ENCODE data around the gene FAM184A.

Gene FAM184A

GRCh38 chr6:118953391-118953790 lies 125.1 kb downstream of the FAM184A start:
- DNase-seq: no peak

GRCh38 chr6:118952683-118953082 lies 125.8 kb downstream of the FAM184A start:
- DNase-seq: no peak

- DNase-seq: no peak
Measured at GRCh38 chr6:118945217-118945616, 133.2 kb downstream of the FAM184A start.

DNA sequence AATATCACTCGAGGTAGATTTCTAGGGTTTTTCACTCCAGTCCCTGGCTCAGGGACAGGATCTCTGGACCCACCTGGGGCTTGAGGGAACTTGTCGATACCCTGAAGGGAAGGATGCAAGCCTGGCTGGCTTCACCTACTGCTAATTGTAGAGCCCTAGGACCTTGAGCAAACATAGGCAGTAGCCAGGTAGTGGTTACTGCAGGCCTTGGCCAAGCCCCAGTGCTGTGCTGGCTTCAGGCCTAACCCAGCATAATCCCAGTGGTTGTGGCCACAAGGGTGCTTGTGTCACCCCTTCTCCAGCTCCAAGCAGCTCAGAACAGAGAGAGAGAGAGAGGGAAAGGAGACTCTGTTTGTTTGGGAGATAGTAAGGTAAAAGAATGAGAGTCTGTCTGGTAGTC lies 137.7 kb downstream of the FAM184A start:
- DNase-seq: no peak

DNA sequence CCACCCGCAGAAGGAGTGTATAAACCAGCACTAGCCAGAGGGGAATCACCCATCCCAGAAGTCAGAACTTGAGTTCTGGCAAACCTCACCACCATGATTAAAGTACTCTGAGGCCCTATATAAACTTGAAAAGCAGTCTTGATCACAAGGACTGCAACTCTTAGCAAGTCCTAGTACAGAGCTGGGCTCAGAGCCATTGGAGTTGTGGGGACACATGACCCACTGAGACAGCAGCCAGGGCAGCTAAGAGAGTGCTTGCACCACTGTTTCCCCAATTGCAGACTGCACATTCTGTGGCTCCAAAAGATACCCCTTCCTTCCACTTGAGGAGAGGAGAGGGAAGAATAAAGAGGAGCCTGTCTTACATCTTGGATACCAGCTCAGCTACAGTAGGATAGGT lies 138.8 kb downstream of the FAM184A start:
- no peak for DNase-seq

DNA sequence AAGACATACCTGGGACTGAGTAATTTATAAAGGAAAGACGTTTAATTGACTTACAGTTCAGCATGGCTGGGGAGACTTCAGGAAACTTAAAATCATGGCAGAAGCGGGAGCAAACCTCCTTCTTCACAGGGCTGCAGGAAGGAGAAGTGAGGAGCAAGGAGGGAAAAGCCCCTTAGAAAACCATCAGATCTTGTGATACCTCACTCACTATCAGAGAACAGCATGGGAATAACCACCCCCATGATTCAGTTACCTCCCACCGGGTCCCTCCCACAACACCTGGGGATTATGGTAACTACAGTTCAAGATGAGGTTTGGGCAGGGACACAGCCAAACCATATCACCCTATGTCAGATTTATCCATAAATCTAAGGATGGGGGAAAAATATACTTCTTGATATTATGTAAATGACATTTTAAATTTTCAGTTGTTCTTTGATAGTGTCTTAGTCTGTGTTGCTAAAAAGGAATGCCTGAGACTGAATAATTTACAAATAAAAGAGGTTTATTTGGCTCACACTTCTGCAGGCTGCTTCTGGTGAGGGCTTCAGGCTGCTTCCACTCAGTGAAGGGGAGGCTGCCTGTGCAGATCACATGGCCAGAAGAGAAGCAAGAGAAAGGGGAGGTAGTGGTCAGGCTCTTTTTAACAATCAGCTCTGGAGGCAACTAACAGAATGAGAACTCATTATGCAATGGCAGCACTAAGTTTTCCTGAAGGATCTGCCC lies 142.3 kb downstream of the FAM184A start:
- no peak for DNase-seq

DNA sequence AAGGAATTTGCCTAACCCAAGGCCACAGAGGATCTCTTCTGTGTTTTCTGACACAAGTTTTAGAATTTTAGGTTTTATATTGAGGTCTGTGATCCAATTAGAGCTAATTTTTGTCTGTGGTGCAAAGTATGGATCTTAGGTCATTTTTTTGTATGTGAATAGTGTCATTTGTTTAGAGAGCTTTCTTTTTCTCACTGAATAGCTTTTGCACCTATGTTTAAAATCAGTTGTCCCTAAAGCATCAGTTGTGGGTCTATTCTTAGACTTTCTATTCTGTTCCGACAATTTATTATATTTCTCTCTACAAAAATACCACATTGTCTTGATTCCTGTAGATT lies 143.2 kb downstream of the FAM184A start:
- DNase-seq: no peak

GRCh38 chr6:118934461-118935330 lies 143.8 kb downstream of the FAM184A start, which contains the start of gene MCM9:
Gene MCM9, minus strand, starts transcription at chr6:118935159. Its CDS starts 3,436 bp downstream, at chr6:118931723.
- peak; percentile 84 to 89 (median 89) for DNase-seq

GRCh38 chr6:118933855-118934460 lies 144.5 kb downstream of the FAM184A start:
- no peak for DNase-seq

DNA sequence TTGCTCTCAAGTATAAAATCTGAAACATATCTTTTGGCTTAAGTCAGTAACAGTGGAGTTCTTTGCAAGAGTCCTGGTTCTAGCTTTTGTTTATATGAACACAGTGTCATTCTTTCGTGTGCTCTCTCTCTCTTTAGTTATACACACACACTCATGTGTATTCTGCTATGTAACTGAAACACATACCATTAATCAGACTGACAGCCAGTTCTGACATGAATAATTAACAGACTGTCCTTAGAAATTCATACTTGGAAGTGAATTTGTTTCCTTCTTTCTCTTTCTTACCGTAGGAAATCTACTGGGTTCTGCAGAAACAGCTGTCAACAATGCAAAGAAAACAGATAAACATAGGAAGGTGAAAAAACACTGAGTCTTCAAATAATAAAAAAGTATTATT lies 146.0 kb downstream of the FAM184A start:
- DNase-seq: peak in 1 of 3 experiments; percentile 44

DNA sequence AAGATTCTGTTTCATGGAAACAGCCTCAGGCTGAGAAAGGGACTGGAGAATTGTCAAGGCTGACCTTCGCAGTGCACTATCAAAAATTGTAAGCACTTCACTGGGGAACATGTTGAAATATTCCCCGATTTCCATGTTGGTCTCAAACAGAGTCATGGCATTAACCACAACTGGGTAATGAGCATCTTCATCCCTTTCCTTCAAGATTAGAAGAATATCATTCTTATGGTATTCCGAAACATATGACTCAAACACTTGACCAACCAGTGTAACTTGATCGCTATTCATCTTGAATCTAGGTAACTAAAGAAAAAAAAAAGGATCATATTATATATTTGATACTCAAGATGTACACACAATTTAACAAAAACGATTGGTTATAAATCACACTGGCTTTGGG lies 147.0 kb downstream of the FAM184A start:
- DNase-seq: no peak

- DNase-seq: no peak
Measured at GRCh38 chr6:118930680-118931079, 147.8 kb downstream of the FAM184A start.

DNA sequence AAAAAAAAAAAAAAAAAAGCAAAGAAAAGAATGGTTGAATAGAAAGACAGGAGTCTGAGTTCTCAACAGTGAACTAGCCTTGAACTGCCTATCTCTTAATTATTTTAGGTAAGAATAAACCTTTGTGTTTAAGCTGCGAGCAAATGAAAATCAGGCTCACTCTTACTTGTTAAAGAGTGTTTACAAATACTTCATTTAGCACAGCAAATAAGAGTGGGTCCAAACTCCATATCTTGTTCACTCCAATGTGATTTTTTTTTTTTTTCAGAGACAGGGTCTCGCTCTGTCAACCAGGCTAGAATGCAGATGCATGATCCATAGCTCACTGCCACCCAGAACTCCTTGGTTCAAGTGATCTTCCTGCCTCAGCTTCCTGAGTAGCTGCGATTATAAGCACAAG lies 155.4 kb downstream of the FAM184A start:
- no peak for DNase-seq

GRCh38 chr6:118921084-118921483 lies 157.4 kb downstream of the FAM184A start:
- no peak for DNase-seq

DNA sequence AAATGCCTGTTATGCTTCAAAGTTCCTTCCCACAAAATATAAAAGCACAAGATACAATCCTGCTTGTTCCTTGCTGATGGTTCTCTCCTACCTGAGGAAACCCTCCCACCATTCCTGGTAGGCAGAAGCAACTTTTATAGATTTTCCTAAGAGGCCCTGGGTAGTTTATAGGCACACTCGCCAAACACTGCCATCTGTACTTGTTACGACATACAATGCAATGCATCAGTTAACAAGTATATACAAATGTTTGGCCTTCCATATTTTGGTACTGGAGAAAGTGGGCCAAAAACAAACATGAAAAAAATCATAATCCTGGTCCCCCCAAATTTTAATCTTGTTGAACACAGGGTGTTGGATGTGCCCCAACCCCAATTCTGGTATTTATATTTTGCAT lies 160.1 kb downstream of the FAM184A start:
- no peak for DNase-seq

DNA sequence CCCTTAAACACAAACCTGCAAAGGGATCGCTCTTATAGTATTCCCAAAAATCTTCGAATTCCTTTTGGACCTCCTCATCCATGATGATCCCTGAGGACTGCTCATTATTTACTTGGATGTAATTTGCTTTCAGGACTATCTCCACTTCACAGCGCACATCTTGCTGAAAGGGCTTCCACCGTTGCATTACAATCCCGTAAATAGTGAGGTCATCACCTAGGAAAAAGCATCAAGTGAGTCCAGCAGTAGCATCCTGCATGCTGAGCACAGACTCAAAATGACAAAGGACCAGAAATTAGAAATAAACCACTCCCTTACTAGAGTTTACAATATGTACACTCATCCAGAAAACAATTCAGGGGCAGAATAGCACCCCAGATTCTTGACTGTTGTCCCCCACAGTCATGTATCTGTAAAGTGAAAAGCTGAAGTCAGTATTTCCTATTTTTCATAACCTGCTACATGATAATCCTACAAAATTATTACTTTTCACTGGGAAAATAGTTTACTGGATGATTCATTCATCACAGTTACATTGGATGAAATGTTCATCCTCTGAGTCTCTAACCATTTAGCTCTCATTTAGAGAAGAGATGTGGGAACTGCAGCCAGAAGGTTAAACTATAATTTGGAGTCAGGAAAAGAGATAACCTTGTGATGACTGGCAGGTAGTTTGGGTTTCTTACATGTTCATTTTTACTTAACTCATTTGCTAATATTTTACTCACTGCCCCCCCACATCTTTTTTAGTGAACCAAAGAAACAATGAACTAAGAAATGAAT lies 160.7 kb downstream of the FAM184A start:
- peak in 1 of 3 experiments; percentile 30 for DNase-seq

DNA sequence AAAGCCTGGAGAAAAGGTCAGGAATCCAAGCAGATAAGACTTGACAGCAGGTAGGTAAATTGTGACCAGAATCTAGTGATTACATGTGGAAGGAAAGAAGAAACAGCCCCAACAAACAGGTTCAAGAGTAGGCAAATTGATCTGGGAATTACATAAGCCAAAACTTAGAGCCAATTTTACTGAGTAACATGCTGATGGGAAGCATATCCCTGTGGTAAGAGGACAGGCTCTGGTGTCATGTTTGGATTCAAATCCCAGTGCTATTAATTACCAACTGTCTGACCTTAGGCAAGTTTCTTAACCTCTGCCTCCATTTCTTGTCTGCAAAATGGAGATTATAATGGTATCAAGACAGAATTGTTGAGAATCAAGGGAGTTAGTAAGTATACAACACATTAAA lies 163.9 kb downstream of the FAM184A start:
- no peak for DNase-seq

GRCh38 chr6:118913161-118913560 lies 165.3 kb downstream of the FAM184A start:
- no peak for DNase-seq

DNA sequence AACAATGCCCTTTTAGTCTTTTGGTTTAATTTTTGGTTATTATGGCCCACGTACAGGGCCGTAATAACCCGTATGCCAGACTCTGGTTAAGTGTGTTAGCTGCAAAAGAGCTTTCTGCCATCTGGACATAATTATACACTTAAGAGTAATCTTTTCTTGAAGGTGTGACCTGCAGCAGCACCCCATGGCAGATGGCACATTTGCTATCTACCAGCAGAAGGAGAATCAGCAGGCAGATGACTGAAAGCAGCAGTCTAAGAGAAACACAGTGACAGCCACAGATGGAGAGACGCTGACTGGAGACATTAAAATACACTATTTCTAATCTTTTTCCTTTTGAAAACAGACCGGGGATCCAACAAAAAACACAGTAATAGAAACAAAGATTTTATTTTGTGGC lies 165.8 kb downstream of the FAM184A start:
- DNase-seq: peak in 2 of 3 experiments; percentile 21 to 83
